GM21367 (cell line): ENCODE measurements around the gene PRKCD.

ENCODE experiments used
- ATAC-seq: cut with Tn5 transposase; IDR thresholded peaks from one replicate; pipeline ENCODE4 v1.9.1; 2021; ENCODE audit not compliant: unreplicated experiment

PRKCD gene

DNA sequence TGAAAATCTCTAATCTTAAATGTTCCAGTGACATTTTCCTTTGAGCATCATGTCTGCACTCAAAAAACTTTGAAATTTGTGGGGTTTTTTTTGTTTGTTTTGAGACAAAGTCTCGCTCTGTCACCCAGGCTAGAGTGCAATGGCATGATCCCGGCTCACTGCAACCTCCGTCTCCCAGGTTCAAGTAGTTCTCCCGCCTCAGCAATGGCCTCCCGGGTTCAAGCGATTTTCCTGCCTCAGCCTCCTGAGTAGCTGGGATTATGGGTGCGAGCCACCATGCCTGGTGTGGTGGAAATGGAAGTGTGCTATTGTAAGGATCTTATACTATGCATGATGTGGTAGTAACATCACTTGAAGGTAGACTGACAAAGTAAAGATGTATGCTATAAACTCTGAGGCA lies 52.3 kb downstream of the PRKCD start:
- ATAC-seq: no peak

DNA sequence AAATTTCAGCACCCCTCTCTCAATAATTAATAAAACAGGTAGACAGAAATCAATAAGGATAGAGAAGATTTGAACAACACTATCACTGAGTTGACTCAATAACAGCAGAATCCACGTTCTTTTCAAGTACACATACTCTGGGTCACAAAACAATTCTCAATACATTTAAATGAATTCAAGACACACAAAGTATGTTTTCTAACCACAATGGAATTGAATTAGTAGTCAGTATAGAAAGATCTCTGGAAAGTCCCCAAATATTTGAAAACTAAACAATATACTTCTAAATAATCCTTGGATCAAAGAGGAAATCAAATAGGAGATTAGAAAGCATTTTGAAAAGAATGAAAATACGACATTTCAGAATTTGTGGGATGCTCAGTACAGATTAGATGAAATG lies 54.8 kb downstream of the PRKCD start:
- ATAC-seq: no peak

DNA sequence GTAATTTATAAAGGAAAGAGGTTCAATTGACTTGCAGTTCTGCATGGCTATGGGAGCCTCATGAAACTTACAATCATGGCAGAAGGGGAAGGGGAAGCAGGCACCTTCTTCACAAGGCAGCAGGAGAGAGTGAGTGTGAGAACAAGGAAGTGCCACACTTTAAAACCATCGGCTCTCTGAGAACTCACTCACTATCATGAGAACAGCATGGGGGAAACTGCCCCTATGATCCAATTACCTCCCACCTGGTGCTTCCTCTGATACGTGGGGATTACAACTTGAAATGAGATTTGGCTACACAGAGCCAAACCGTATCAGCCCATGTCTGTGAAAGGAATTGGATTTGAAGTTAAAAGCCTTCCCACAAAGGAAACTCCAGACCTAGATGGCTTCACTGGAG lies 55.7 kb downstream of the PRKCD start:
- ATAC-seq: no peak

DNA sequence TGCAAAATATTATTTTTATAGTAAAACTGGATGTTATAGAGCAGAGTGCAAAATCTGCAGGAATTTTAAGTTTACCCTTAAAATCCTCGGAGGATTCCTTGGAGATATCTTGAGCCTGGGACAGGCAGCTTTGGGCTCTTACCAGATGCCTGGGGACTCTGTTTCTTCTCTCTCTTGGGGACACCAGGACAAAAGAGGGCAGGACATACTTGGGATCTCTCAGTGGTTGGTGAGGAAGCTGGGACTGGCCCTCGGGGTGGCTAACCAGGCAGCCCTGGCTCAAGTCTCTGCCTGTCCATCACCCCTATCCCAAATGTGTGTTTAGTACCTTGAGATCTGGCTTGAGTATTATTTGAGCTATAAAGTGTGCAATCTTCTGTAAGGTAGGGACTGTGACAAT lies 56.2 kb downstream of the PRKCD start:
- ATAC-seq: no peak

DNA sequence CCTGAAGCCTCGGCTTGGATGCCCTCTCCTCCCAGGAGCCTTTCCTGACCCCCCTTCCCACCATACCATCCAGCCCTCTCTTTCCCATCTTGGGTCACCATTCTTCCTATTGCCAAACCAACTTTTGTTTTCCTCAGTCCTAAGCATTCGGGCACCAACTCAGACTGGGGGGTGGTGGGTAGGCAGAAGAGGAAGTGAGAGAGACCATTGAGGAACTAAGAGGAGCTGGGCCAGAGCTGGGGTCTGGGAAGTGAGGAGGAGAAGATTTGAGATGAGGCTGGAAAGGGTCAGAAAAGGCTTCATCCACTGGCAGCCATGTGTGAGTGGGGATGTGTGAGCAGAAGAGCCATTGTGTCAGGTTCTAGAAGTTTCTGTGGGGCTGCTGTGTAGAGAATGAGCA lies 57.1 kb downstream of the PRKCD start:
- no peak for ATAC-seq

DNA sequence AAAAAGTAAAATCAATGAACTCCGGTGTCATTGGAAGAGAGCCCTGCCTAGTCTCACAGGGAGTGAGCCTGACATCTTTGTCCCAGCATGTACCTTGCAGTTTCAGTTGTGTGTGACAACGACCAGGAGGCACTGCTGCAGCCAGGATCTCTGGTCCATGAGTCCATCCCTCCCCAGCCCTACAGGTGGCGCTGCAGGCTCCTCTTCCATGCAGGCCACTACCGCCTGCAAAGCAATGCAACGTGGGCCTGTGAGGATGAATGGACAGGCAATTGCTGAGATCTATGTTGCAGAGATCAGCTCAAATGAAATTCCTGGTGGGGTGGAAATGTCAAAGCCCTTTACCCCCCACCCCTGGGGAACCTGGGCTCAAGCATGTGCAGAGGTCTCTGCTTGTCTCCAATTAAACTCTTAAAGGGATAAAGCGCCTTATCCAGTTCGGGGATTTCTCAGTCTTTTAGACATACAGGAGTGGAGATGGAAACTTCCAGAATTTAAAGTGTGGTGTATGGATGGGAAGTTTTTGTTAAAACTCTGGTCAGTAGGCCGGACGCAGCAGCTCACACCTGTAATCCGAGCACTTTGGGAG lies 59.0 kb downstream of the PRKCD start:
- peak; percentile 64 for ATAC-seq

DNA sequence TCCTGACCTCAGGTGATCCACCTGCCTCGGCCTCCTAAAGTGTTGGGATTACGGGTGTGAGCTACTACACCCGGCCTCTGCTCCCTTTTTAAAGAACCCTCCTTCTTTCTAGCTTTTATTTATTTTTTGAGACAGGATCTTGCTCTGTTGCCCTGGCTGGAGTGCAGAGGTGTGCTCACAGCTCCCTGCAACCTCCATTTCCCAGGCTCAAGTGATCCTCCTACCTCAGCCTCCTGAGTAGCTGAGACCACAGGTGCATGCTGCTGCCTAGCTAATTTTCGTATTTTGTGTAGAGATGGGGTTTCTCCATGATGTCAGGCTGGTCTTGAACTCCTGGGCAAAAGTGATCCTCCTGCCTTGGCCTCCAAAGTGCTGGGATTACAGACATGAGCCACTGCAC lies 60.3 kb downstream of the PRKCD start:
- ATAC-seq: no peak

DNA sequence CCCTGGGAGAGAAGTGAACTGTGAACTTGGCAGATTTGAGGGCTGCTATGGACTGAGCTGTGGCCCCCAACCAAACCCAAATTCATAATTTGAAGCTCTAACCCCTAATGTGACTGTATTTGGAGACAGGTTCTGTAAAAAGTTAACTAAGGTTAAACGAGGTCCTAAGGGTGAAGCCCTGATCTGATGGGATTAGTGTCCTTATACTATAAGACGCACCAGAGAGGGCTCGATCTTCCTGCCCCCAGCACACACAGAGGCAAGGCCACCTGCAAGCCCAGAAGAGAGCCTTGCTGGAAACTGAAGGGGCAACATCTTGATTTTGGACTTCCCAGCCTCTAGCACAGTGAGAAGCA lies 60.8 kb downstream of the PRKCD start:
- ATAC-seq: no peak

DNA sequence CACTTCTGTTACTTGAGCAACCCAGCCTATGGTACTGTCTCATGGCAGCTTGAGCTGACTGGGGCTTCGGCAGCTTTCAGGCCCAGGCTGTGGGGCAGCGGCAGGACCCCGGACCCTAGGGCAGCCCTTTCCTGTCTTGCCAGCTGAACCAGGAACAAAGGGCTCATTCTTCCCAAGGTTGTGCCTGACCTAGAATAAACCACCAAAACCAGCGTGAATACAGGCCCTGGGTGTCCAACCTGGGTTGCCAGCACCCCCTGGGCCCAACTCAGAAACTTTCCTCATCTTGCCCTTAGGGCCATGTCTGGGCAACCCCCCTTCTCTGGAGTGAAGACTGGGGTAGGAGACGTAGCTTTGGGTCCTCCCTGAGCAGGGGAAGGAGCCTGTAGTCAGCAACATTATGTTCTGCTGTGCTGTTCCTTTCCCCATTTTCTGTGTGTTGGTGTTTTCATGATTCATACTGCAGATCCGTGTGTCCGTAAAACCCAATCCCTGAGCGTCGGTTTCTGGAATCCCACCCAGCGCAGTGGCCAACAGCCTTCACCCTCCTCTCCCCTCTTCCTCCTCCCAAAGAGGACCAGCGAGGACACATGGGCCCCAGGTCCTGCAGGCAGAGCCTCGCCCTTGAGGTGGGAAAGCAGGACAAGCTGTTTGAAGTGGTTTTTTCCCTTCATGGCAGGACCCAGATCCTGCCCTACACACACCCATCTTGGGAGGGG lies 61.3 kb downstream of the PRKCD start:
- no peak for ATAC-seq

DNA sequence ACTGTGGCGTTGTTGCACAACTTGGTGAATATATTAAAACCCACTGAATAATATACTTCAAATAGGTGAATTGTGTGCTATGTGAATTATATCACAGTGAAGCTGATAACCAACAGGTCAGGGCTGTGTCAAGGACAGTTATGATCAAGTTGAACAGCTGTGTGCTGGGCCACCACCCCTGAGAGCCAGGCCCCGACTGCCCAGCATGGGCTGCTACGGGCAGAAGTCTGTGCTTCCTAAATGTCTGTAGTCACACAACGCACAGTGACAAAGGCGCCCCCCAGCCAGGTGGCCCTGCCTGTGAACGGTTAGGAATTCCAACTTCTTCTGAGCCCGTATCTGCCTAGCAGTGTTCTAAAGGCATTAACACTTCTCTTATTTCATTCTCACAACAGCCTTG lies 62.0 kb downstream of the PRKCD start:
- no peak for ATAC-seq

DNA sequence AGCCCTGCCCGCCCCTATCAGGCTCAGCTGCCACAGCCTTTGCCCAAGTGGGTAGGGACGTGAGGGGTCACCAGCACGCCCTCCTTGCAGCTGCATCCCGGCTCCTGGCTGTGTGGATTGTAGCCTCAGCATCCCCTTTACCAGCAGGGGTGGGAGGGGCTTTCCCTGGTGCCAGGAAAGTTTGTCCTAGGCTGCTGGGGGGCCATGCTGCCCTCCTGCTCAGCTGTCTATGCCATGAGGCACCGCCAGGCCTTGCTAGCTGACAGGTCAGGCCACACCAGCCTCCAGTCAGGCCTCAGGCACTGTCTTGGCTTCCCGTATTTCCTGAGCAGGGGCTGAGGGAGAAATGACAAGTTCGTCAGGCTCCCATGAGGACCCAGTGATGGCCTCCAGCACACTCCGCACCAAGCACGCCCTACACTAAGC lies 62.5 kb downstream of the PRKCD start:
- no peak for ATAC-seq

DNA sequence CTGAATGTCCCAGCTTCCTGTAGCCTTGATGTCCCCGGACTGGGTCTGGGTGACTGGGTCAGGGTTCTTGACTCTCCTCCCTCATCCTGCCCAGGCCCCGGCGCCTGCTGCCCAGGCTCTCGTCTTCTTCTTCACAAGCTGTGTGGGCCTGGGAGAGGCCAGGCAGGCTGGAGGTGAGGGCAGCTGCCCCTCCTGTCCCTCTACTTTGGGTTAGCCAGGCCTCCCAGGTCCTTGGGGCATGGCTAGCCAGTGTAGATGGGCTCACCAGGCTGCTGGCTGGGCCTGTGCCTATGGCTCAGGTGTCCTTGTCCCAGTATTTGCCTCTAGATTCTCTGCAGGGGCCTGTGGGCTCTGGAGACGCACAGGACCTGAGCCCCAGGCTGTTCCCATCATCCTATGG lies 63.0 kb downstream of the PRKCD start:
- ATAC-seq: no peak

DNA sequence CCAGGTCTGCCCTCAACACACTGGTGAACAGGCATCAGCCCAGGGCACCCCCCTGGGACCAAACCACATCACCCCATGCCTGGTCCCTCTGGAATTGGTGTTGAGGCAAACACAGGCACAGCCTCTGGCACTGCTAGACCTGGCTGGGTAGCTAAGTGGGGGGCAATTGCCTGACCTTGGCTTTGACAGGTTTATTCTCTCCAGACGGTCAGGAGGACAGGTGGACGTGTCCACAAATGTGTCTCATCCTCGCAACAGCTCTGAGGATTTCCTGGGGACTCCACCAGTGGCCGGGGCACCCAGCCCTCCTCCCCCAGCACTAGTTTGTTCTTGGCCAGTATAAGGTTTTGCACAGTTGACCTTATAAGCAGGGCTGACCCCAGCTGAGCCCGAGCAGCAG lies 63.5 kb downstream of the PRKCD start:
- no peak for ATAC-seq

DNA sequence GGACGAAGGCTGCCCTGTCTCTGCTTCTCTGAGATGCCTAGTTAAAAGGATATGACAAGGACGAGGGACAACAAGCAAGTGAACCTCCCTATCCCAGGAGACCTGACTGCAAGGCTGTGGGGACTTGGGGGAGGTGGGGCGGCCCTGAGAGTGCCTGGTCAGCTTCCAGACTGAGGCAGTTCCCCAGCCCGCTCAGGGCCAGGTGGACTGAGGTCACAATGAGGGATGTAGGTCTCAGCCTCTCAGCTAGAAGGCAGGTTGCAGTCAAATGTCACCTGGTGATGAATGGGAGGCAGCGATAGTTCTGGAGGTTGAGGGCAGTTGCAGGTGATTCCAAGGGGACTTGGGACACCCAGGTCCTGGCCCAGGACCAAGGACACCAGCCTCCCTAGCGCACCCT lies 64.2 kb downstream of the PRKCD start:
- ATAC-seq: no peak

DNA sequence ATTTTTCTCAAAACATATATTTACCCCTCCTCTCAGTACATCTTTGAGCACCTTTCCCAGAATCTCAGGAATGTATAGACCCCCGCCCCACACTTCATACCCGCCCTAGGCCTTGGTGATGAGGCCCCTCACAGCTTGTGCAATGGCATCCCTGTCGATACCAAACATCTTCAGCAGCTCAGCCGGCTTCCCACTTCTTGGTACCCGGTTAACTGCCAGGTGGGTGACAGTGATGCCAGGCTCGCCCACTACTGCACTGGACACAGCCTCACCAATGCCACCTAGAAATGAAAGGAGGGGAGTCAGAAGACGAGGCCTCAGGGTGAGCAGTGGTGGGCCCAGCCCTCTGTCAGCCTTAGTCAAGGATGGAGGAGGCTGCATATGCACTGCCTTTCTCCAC lies 64.6 kb downstream of the PRKCD start:
- no peak for ATAC-seq

DNA sequence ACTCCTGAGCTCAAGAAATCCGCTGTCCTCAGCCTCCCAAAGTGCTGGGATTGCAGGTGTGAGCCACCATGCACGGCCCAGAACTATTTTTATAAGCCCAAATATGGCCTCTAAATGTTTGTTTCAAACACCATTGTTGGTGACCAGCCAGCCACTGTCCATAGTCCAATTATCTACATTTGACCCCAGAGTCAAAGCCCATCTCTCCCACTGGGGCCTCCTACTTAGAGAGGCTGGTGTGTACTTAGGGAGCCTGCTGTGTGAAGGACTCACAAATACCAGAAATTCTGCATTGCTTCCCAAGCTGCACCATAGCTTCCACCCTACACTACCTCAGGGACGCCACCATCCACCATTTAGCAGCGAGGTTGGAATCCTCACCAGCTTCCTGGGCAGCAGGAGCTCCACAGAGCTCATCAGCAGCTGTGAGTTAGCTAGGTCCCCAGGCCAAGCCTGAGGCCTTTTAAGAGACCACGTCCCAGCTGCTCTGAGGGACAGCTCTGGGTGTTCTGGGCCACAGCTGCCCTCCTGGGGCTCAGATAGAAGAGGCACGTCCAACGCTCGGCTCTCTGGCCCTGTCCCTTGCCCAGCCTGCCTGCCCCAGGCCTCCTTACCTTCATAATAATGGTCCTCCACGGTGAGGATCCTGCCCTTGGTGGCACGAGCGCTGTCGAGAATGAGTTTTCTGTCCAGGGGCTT lies 65.3 kb downstream of the PRKCD start:
- ATAC-seq: no peak

DNA sequence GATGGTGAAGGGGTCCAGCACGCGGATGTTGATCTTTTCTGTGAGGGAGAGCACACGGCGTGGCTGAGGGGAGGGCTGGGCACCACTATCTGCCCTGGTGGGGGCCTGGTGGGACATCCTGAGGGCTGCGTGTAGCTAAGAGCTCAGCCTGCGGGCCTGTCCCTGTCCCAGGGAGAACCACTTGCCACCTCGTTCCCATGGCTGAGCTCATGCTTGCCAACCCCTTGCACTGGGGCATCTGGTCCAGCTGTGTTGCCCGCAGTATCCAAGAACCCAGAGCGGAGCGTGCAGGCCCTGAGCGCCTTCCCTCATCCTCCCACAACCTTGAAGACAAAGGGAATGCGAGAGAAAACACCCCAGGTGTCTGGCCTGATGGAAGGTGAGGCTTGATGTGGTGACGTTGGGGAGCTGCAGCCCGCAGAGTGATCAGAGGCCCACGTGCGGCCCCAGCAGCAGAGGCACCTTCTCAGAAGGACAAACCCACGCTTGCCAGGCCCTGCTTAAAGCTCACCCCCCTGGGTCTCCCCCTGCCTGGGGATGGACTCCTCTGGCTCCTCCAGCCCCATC lies 65.9 kb downstream of the PRKCD start:
- no peak for ATAC-seq

DNA sequence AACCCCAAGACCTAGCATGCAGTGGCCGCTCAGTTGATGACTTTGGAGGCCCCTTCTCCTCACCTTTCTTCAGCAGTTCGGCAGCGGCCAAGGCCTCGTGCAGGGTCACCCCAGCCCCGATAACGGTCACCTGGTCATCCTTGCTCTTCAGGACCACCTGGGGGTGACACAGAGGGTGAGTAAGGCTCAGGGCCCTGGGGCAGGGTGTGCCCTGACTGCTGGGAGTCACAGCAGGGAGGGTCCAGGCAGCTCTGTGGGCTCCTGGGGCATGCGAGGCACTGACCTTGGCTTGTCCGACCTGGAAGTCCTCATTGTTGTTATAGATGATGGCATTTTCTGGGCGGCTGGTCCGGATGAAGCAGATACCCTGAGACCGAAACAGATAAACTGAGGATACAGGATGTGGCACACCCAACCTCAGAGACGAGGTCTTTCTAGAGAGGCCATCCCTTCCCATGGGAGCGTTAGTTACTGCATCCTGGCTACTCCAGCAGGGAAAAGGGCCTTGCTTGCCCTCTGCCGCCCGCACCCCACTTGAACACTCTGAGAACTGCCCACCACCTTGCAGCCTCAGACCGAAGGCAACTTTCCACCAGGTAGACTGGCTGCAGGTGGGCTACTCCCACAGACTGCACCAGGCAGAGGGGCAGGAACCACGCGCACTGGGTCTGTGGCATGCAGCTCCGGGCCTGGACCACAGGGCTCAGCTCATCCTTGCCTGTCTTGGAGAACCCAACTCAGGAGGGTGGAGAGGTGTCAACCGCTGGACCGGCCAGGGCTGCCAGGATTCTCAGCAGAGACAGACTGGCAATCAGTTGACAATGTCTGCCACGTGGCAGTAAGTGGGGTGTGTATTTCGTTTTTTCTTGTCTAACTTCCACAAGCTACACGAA lies 67.2 kb downstream of the PRKCD start:
- no peak for ATAC-seq

DNA sequence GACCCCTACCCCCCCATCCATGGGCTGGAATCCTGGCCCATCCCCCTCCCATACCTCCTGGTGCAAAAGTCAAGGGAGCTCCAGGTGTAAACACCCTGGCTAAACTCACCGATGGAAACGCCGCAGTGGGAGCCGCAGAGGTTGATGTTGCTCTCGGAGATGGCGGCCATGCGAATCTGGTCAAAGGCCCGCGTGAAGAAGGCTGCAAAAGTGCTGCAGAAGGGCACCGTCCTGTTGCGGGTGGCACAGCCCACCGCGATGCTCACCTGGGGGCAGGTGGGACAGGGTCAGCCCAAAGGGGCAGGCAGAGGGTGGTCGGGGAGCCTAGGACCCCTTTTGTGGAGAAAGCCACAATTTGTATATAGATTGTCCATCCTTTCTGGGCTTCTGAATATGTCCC lies 68.2 kb downstream of the PRKCD start:
- ATAC-seq: no peak

DNA sequence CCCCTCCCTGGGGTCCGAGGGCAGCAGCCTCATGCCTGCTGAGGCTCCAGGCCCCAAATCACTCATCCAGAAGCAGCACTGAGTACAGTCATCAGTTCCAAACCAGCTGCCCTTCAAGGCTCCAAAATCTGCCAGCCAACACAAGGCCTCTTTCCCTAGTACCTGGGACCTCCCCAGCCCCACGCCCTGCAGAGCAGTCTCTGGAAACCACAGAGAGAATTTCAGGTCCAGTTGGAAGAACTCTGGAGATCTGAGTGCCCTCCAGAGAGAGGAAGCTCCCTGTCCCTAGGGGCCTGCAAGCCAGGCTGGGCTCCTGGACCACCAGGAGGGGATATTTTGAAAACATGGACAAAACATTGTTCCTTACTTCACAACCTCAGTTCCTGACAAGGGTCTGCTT lies 68.6 kb downstream of the PRKCD start:
- no peak for ATAC-seq

DNA sequence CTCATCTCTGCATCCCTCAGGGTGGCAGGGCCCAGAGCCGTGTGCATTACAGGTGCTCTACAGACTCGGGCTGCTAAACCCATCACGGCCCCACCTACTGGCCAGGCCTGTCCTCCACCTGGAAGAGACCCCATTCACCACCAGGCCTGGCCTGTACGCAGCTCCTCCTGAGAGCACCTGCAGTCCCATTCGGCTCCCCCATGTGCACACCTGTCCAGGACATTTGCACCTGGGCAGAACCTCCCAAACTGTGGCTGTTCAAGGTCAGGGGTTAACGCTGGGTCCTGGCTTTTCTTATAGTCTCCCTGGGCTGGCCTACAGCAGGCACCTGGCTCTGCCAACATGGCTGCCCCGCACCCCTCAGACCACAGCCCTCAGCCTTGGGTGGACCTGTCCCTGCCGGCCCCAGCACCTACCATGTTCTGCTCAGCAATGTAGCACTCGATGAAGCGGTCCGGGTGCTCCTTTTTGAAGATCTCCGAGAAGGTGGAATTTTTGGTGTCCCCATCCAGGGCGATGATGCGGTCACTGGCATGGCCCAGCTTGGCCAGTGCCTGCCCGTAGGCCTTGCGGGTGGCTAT lies 69.1 kb downstream of the PRKCD start:
- no peak for ATAC-seq
